Measurements from ENCODE around the gene DGCR6L.
A peak's percentile ranks its signal among the peaks of the same experiment; 100 is the strongest.
"Not testable (repeated sequence)": the region's sequence is repeated elsewhere in the genome, so short reads cannot be mapped to it uniquely, and the experiment has no call there.

DGCR6L gene

GRCh38 chr22:20273758-20274181, 46.1 kb downstream of the DGCR6L start:
- DNase-seq, result no peak

DNA sequence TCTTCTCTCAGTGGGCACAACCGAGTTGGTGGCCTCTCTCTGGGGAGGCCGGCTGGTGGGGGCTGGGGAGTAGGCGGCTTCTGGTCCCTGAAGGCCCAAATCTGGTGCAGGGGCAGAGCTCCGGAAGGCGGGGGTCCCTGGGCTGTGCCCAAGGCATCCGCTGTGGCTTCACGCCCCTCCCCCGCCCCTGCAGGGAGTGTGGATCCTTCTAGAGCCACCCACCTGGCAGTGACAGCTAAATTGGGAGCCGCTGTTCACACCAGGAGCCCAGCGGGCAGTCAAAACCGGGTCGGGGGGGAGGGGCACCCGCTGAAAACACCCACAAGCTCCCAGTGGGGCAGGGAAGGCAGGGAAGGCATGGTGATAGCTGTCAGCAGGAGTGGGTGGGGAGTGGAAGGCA, 47.2 kb downstream of the DGCR6L start:
- DNase-seq, result no peak

DNA sequence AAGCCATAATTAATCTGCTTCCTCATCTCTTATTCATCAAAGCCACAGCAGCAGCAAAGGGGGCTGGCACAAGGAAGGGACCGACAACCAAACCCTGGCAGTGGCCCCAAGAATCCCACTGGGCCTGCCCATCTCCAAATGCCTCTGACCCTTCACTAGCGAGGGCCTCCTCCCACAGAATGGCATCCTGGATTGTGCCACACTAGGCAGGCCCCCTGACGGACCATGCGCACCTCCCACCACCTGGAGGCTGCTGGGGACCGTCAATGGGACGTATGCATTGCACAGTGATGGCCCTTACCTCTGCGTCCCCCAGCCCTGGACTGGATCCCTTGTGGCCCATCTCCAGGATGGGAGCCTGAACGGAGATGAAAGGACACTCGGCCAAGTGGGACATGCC, 47.7 kb downstream of the DGCR6L start:
- DNase-seq, result no peak

DNA sequence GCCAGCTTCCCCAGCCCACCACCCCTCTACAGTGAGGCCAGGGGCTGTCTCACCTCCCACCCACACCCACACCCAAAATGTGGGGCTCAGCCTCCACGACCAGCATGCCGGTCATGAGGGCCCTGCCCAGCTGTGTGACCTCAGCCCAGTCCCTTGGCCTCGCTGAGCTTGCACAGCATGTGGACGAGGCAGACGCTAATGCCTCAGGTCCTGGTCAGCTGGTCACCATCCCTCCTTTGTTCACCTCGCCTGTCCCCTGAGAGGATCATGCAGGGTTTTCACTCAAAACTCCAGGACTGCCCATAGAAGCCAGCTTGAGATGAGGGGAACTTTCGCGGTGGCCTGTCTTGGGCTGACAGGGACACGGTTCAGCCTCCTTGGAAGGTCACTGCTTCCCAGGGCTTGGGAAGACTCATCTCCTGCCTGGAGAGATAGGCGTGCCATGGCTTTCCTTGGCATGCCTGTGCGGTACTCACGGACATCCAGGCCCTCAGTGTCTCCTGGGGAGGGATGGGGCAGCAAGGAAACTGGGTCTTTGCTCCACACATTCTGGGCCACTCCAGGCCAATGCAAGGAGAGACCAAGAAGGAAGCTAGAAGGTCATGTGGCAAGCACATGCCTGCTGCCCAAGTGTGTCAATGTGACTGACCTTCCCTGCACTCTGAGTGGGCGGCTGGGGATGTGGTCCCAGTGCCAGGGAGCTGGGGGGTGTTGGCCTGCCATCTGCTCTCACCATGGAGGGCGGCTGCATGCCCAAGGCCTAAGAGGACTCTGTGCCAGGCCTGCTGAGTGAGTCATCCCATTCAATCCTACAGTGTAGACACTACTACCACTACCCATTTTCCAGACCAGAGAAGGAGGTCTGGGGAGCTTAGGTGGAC, 48.5 kb downstream of the DGCR6L start:
- no peak for DNase-seq

- not testable (repeated sequence) for DNase-seq
Measured at GRCh38 chr22:20270190-20271113, 49.4 kb downstream of the DGCR6L start.

DNA sequence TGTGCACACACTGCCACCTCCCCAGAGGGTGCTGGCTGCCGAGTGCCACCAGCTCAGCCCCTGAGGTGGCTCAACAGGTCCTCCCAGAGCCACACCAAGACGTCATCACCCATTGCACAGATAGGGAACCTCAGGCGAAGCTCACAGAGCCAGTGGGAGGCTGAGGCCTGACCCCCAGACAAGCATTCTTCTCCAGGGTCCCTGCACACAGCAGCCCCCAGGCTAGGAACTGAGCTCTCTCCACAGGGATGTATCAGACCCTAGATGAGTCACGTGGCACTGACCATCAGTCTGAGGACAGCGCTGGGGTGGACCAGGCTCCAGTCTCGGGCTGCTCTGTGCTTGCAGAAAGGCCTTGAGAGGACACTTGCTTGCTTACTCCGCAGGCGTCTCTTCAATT, 50.2 kb downstream of the DGCR6L start:
- DNase-seq, result not testable (repeated sequence)

DNA sequence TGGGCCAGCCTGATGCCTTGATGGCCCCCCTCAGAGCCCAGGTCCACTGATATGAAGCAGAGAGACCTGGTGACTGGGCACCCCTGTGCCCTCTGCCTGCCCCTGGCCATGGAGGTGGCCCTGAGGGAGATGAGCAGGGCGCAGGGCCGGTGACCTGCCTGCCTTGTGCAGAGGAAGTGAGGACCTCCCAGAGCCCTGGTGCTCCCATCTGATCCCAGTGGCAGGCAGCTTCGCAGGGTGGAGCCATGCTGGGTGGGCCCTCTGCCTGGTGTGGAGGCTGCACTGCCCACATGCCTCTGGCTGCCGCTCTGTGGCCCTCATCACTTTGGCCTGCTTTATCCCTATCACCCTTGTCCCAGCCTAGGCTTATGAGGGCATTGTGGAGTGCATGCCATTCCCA, 50.7 kb downstream of the DGCR6L start:
- not testable (repeated sequence) for DNase-seq

DNA sequence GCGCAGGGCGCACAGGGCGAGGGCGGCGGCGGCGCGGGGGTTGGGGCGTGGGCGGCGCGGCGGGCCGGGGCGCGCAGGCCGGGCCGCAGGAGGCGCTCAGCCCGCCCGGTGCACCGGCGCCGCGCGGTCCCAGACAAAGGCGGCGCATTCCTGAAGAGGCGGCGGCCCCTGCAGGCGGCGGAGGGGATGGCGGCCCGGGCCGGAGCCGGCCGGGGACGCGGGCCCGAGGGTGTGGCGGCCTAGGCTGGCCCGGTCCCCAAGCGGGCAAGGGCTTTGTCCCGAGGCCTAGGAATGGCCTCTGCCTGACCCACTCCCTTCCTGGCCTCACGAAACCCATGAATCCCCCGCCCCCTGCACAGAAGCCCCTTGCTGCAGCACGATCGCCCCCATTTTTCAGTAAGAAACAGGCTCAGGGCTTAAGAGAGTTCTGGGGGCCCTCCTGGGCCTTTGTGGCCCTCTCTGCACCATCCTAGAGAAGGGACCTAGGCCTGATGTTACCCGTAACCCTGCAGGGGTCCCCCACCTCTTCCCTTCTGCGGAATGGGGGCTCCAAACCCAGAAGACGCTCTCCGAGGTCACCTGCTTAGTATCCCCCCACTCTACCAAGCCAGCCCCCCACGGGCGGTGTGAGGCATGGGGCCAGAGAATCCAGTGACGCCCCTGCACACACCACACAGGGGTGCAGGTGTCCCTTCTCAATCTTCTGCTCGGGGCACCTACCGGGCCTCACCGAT, 51.4 kb downstream of the DGCR6L start, which contains the start of gene RTN4R:
Gene RTN4R, minus strand, starts transcription at position 40 of the 734 bp plus-strand sequence. CDS start 226 bp downstream, outside the sequence.
- peak; percentile 26 for DNase-seq

GRCh38 chr22:20267441-20268278, 52.2 kb downstream of the DGCR6L start:
- peak; percentile 1 for DNase-seq

- not testable (repeated sequence) for DNase-seq
Measured at GRCh38 chr22:20266667-20267440, 53.0 kb downstream of the DGCR6L start.

GRCh38 chr22:20265772-20266666, 53.8 kb downstream of the DGCR6L start:
- not testable (repeated sequence) for DNase-seq

GRCh38 chr22:20264614-20265452, 55.0 kb downstream of the DGCR6L start:
- DNase-seq, result no peak
